Panc1 (cell line): ENCODE data around the gene MTHFR. TPM values are rescaled to one million over a fixed set of nuclear protein-coding genes. Genes with fewer than 3 reads are reported as not detected.

Experiments used
- ATAC-seq: fragments of 200-7000 bp; cut with Tn5 transposase; 2 replicates; pipeline ENCODE4 v1.9.1; 2020; ENCODE audit warnings: mild to moderate bottlenecking, moderate library complexity
- BruUV-seq: library from RNA; stranded (reverse); fragments of 400-500 nt; replicated peaks from 2 replicates; lab custom pipeline; 2021; lab: Mats Ljungman, UMichigan
- CTCF ChIA-PET: fragments of 300-600 bp; sonication (Branson Sonifier 250); formaldehyde crosslinking; loops from one replicate; lab custom pipeline; 2022; ENCODE audit warnings: antibody characterized with exemption; lab: Charles Lee
- POLR2A ChIA-PET: fragments of 300-600 bp; sonication (Branson Sonifier 250); formaldehyde crosslinking; loops from one replicate; lab custom pipeline; 2022; ENCODE audit warnings: antibody characterized with exemption; lab: Charles Lee
- DNase-seq: peaks from one replicate; pipeline ENCODE4 v3.0.0-alpha.2; 2010; ENCODE audit warnings: low read depth, low spot score
- H3K27ac ChIP-seq: 2 replicates; pipeline ENCODE4 v1.5.1; 2011; ENCODE audit warnings: mild to moderate bottlenecking, low read length, inconsistent platforms
- H3K27me3 ChIP-seq: fragments of 200-500 bp; sonication (Bioruptor generic); 2 replicates; pipeline ENCODE4 v1.6.0; 2014; ENCODE audit warnings: low read length, inconsistent platforms; ENCODE audit not compliant: control insufficient read depth, insufficient read depth
- H3K36me3 ChIP-seq: fragments of 200-500 bp; sonication (Bioruptor generic); 2 replicates; pipeline ENCODE4 v1.5.1; 2014; ENCODE audit warnings: inconsistent platforms, mild to moderate bottlenecking, low read length, moderate library complexity; ENCODE audit not compliant: control insufficient read depth, insufficient read depth
- H3K4me1 ChIP-seq: 2 replicates; pipeline ENCODE4 v1.5.1; 2011; ENCODE audit warnings: inconsistent platforms, mild to moderate bottlenecking, low read length, moderate library complexity; ENCODE audit not compliant: control insufficient read depth, insufficient read depth
- H3K4me3 ChIP-seq, 2 experiments: 2 replicates each; pipeline ENCODE4 v1.5.1; 2011 to 2012; ENCODE audit warnings: low read depth in 2 of 2, low read length in 2 of 2, mild to moderate bottlenecking in 2 of 2, inconsistent platforms in 1 of 2, moderate library complexity in 1 of 2
- H3K9me3 ChIP-seq: fragments of 200-500 bp; sonication (Bioruptor generic); 2 replicates; pipeline ENCODE4 v1.5.1; 2014; ENCODE audit warnings: low read depth, mild to moderate bottlenecking, inconsistent platforms, low read length, moderate library complexity; ENCODE audit not compliant: control insufficient read depth, insufficient read depth
- CTCF ChIP-seq: fragments of 450-650 bp; IDR thresholded peaks from 2 replicates; pipeline ENCODE4 v1.5.1; 2017; ENCODE audit warnings: mild to moderate bottlenecking
- POLR2AphosphoS5 ChIP-seq: IDR thresholded peaks from 2 replicates; pipeline ENCODE4 v1.6.1; 2012; ENCODE audit warnings: mild to moderate bottlenecking, low read depth, low read length, moderate library complexity
- REST ChIP-seq, 2 experiments: IDR thresholded peaks; 2 replicates each; pipeline ENCODE4 v1.6.1; 2011 to 2012; ENCODE audit warnings: low read depth in 2 of 2, control low read depth in 1 of 2, low read length in 1 of 2, mild to moderate bottlenecking in 1 of 2, moderate library complexity in 1 of 2; ENCODE audit not compliant: insufficient read depth in 1 of 2
- SIN3A ChIP-seq: IDR thresholded peaks from 2 replicates; pipeline ENCODE4 v1.6.1; 2012; ENCODE audit warnings: low read depth, mild to moderate bottlenecking, low read length, moderate library complexity, borderline replicate concordance; ENCODE audit not compliant: insufficient read depth
- TCF7L2 ChIP-seq: IDR thresholded peaks from 2 replicates; pipeline ENCODE4 v1.6.1; 2011; ENCODE audit warnings: mild to moderate bottlenecking, low read depth, low read length, inconsistent platforms
- in situ Hi-C: cut with HindIII; loops from 2 replicates; pipeline ENCODE4 v1.10.0; 2016; ENCODE audit warnings: low sequenced_read_pairs, low pct_unique_long_range_greater_than_20kb
- intact Hi-C: fragments of 100-400 bp; cut with micrococcal nuclease; formaldehyde crosslinking; loops from one replicate; pipeline ENCODE4 v1.10.0; 2022; ENCODE audit not compliant: unreplicated experiment
- total RNA-seq: library from RNA; stranded (reverse); gene quantifications from one replicate; pipeline ENCODE4 v1.2.1, GENCODE V29; 2021; ENCODE audit not compliant: unreplicated experiment

The MTHFR gene
- total RNA-seq, 1 experiment from 2014 or later: 37.4 TPM

GRCh38 chr1:11772458-11772857, 33.3 kb downstream of the MTHFR start:
- no TSS peak for BruUV-seq
- no peak for TF ChIP-seq TCF7L2
- TF ChIP-seq CTCF: no peak
- TF ChIP-seq REST (IDR thresholded peaks at IDR 0.05; ENCODE audit: insufficient read depth in 1 of 2, low read depth in 2 of 2, low read length in 1 of 2): no peak
- no peak for TF ChIP-seq POLR2AphosphoS5
- TF ChIP-seq SIN3A: no peak
- H3K27me3 ChIP-seq: no peaks in the 10 kb centered on the region
- DNase-seq (no peak), ATAC-seq (no peak)
- H3K36me3 ChIP-seq: no peaks in the 10 kb centered on the region
- intact Hi-C loops (no loop called here), in situ Hi-C loops (no loop called here)
- no peak overlapping the region for H3K27ac ChIP-seq
- no peaks in the 10 kb centered on the region for H3K4me1 ChIP-seq
- no peaks in the 10 kb centered on the region for H3K9me3 ChIP-seq
- POLR2A ChIA-PET: no interaction called here
- no peak overlapping the region for H3K4me3 ChIP-seq
- CTCF ChIA-PET: no interaction called here

GRCh38 chr1:11771481-11772043, 34.2 kb downstream of the MTHFR start:
- Histone ChIP-seq H3K4me3 (no peak overlapping the region), H3K9me3 (no peaks in the 10 kb centered on the region), H3K36me3 (no peaks in the 10 kb centered on the region), H3K4me1 (no peaks in the 10 kb centered on the region), H3K27me3 (no peaks in the 10 kb centered on the region), H3K27ac (no peak overlapping the region)
- in situ Hi-C loops (no loop called here), intact Hi-C loops (no loop called here)
- no peak for ATAC-seq
- ChIA-PET CTCF (no interaction called here), POLR2A (interaction anchor here (0.7 kb wide), 1 partner anchor 234 kb away, joined by 4 read pairs; no protein-coding TSS in a partner anchor)
- no peak for DNase-seq
- no TSS peak for BruUV-seq
- no peak for TF ChIP-seq TCF7L2
- no peak for TF ChIP-seq REST (IDR thresholded peaks at IDR 0.05; ENCODE audit: insufficient read depth in 1 of 2, low read depth in 2 of 2, low read length in 1 of 2)
- TF ChIP-seq SIN3A: no peak
- no peak for TF ChIP-seq POLR2AphosphoS5
- no peak for TF ChIP-seq CTCF
